ENCODE results near the gene CRAMP1. TPM values are rescaled to one million over a fixed set of nuclear protein-coding genes. Genes with fewer than 3 reads are reported as not detected.

The CRAMP1 gene
- total and polyA plus RNA-seq, 2 donors from 2014 or later = 2.9 to 20.0 TPM

DNA sequence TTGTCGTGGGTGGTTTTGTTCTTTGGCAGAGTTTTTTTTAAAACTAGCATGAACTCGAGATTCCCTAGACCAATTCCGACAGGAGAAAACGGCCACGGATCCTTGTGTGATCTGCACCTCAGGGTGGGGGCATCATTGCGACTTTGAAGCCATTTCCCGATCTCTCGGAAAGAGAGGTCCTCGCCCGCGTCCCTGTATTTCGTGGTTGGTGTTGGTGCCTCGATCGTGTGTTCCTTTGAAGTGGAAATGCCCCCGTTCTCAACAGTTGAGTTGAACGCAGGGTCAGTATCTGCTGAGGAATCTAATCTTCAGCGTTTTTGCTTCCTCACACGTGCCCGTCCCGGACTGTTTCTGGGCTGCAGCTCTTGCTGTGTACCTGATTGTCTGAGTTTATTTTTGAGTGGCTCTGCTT, 1.1 kb downstream of the CRAMP1 start:
- intact Hi-C loops (cut with DNase I) = no loop called here
- H3K9me3 ChIP-seq (ENCODE audit: control insufficient read depth in 2 of 3, insufficient read depth in 1 of 3, low read length in 3 of 3) = no peaks in the 10 kb centered on the region
- H3K4me3 ChIP-seq (ENCODE audit: low read length in 3 of 3) = peak overlapping the region; percentile 55 to 71 (median 57)
- FAIRE-seq = no peak
- peak in 2 of 5 donors; percentile 24 for DNase-seq
- no peaks in the 10 kb centered on the region for H3K27me3 ChIP-seq (ENCODE audit: control insufficient read depth, insufficient read depth, low read length)
- peak overlapping the region; percentile 1 to 64 (median 58) for H3K9ac ChIP-seq (ENCODE audit: low read length in 3 of 3)
- H3K27ac ChIP-seq (ENCODE audit: low read depth in 2 of 2, low read length in 2 of 2) = no peak overlapping the region
- peaks cover 6 to 15% (median 7%) of the 10 kb centered on the region in 3 donors for H3K36me3 ChIP-seq (ENCODE audit: control insufficient read depth in 2 of 3, insufficient read depth in 3 of 3, low read length in 3 of 3)
- TF ChIP-seq, protein P1, sequence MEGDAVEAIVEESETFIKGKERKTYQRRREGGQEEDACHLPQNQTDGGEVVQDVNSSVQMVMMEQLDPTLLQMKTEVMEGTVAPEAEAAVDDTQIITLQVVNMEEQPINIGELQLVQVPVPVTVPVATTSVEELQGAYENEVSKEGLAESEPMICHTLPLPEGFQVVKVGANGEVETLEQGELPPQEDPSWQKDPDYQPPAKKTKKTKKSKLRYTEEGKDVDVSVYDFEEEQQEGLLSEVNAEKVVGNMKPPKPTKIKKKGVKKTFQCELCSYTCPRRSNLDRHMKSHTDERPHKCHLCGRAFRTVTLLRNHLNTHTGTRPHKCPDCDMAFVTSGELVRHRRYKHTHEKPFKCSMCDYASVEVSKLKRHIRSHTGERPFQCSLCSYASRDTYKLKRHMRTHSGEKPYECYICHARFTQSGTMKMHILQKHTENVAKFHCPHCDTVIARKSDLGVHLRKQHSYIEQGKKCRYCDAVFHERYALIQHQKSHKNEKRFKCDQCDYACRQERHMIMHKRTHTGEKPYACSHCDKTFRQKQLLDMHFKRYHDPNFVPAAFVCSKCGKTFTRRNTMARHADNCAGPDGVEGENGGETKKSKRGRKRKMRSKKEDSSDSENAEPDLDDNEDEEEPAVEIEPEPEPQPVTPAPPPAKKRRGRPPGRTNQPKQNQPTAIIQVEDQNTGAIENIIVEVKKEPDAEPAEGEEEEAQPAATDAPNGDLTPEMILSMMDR (IDR thresholded peaks at IDR 0.05; ENCODE audit: borderline replicate concordance, extremely low read depth, insufficient read depth) = no peak
- H3K4me1 ChIP-seq (ENCODE audit: control insufficient read depth in 2 of 3, insufficient read depth in 2 of 3, low read depth in 1 of 3, low read length in 3 of 3) = peaks cover 5 to 26% (median 13%) of the 10 kb centered on the region in 3 donors

DNA sequence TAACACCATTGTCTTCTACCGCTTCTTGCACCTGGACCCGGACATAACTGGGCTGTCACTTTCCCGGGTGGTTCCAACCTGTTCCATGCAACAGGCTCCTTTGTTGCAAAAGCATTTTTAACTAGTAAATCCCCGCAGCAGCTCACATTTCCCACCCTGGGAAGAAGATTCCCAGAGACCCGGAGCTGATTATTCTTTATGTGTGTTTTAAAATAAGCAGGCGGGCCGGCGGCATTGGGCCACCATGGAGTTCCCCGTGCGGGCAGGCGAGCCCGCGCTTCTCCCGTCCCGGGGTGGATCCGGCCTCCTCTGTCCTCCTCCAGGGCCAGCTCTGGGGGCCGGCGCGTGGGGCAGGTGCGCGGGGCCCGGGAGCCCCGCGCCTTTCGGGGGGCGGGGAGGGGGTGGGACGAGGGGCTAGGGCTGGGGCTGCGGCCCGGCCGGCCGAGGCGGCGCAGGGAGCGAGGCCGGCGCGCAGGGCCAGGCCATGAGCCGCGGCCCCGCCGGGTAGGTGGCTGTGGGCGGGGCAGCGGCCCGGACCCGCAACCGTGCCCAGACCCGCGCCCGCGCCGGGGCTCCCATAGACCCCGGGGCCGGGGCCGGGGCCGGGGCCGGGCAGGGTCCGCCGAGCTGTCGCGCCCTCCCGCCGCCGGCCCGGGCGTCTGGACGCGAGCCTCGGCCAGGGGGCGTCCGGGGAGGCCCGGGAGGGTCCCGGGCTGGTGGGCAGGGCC, 1.7 kb downstream of the CRAMP1 start:
- Histone ChIP-seq H3K27ac (ENCODE audit: low read depth in 2 of 2, low read length in 2 of 2) (no peak overlapping the region), H3K36me3 (ENCODE audit: control insufficient read depth in 2 of 3, insufficient read depth in 3 of 3, low read length in 3 of 3) (peaks cover 6 to 15% (median 7%) of the 10 kb centered on the region in 3 donors), H3K4me3 (ENCODE audit: low read length in 3 of 3) (peak overlapping the region in 2 of 3 donors; percentile 55 to 71), H3K9me3 (ENCODE audit: control insufficient read depth in 2 of 3, insufficient read depth in 1 of 3, low read length in 3 of 3) (no peaks in the 10 kb centered on the region), H3K9ac (ENCODE audit: low read length in 3 of 3) (peak overlapping the region in 2 of 3 donors; percentile 29 to 40), H3K27me3 (ENCODE audit: control insufficient read depth, insufficient read depth, low read length) (no peaks in the 10 kb centered on the region), H3K4me1 (ENCODE audit: control insufficient read depth in 2 of 3, insufficient read depth in 2 of 3, low read depth in 1 of 3, low read length in 3 of 3) (peaks cover 5 to 26% (median 13%) of the 10 kb centered on the region in 3 donors)
- TF ChIP-seq, protein P1 (IDR thresholded peaks at IDR 0.05; ENCODE audit: borderline replicate concordance, extremely low read depth, insufficient read depth) = no peak
- FAIRE-seq = no peak
- peak in 3 of 5 donors; percentile 10 to 78 (median 62) for DNase-seq
- intact Hi-C loops (cut with DNase I) = no loop called here

DNA sequence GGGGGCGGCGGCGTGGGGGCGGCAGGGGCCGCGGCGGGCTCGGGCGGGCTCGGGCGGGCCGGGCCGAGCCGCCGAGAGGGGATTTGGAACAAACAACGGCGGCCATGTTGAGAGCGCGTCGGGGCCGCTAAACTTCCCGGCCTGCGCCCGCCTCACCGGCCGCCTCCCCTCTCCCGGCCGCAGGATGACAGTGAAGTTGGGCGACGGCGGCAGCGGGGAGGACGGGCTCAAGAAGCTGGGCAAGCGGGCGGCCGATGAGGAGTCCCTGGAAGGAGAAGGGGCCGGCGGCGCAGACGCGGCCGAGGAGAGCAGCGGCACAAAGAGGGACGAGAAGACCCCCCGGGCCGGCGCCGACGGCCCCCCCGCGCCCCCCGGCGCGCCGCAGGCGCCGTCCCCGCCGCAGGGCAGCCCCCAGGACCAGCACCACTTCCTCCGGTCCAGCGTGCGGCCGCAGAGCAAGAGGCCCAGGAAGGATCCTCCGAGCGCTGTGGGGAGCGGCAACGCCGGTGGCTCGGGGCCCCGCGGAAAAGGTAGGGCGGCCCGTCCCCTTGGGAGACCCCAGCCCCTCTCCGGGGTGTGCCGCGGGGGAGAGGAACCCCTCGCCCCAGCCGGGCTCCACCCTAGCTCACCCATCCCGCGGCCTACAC, 2.4 kb downstream of the CRAMP1 start:
- FAIRE-seq (no peak), DNase-seq (peak; percentile 24 to 84 (median 56))
- intact Hi-C loops (cut with DNase I) = no loop called here
- no peaks in the 10 kb centered on the region for H3K27me3 ChIP-seq (ENCODE audit: control insufficient read depth, insufficient read depth, low read length)
- H3K36me3 ChIP-seq (ENCODE audit: control insufficient read depth in 2 of 3, insufficient read depth in 3 of 3, low read length in 3 of 3) = peaks cover 6 to 15% (median 7%) of the 10 kb centered on the region in 3 donors
- H3K9ac ChIP-seq (ENCODE audit: low read length in 3 of 3) = peak overlapping the region; percentile 48 to 57 (median 50)
- no peaks in the 10 kb centered on the region for H3K9me3 ChIP-seq (ENCODE audit: control insufficient read depth in 2 of 3, insufficient read depth in 1 of 3, low read length in 3 of 3)
- H3K4me1 ChIP-seq (ENCODE audit: control insufficient read depth in 2 of 3, insufficient read depth in 2 of 3, low read depth in 1 of 3, low read length in 3 of 3) = peaks cover 5 to 26% (median 8%) of the 10 kb centered on the region in 3 donors
- H3K4me3 ChIP-seq (ENCODE audit: low read length in 3 of 3) = peak overlapping the region; percentile 54 to 67 (median 64)
- TF ChIP-seq, protein P1 (IDR thresholded peaks at IDR 0.05; ENCODE audit: borderline replicate concordance, extremely low read depth, insufficient read depth) = no peak
- H3K27ac ChIP-seq (ENCODE audit: low read depth in 2 of 2, low read length in 2 of 2) = no peak overlapping the region

All from kidney (tissue), 14 donors.